Measurements from ENCODE around the gene AP1G1. TPM values are rescaled to one million over a fixed set of nuclear protein-coding genes. Genes with fewer than 3 reads are reported as not detected.

The AP1G1 gene
- total RNA-seq, 1 experiment from 2014 or later: 79.2 TPM

DNA sequence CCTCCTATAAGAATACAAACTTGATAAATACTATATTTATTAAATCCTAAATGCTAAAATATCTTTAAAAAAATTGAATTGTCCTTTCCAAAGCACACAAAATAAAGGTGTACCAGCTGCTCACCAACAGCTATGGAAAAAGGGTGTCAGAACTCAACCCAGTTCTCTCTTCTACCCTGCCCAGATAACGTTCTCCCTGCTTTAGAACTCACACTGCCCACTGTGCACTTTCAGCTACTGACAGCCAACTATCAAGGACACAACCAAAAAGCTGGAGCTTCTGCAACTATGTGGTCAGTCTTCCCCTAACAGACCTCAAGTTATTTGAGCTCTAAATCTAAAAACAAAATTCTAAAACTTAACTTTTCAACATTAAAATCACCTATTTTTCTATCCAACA lies 13.7 kb downstream of the AP1G1 start:
- no peak overlapping the region for H3T11ph ChIP-seq (ENCODE audit: low read length)

More for the DNA sequence above, 13.7 kb downstream of the AP1G1 start:
- Mint-ChIP-seq H3K27ac (0 out of 7 replicates have a peak overlapping the region, but pooled peaks of 1 of the 3 experiments have one; percentile 17), H3K4me3 (no peak overlapping the region), H3K9me3 (no peaks in the 10 kb centered on the region), H3K27me3 (ENCODE audit: low read depth) (no peaks in the 10 kb centered on the region), H3K36me3 (ENCODE audit: insufficient read depth in 1 of 3, low read depth in 3 of 3) (peaks cover 0 to 3% (median 2%) of the 10 kb centered on the region in 3 experiments; a peak in 3 of 7 replicates), H3K4me1 (no peaks in the 10 kb centered on the region)
- no peak overlapping the region for H2AK5ac ChIP-seq (ENCODE audit: insufficient read length, low read length)
- peaks cover 20% of the 10 kb centered on the region for H3K79me1 ChIP-seq (ENCODE audit: insufficient read depth, low read depth, low read length, poor library complexity, severe bottlenecking)
- no peak overlapping the region for H2BK120ac ChIP-seq (ENCODE audit: low read depth, low read length, poor library complexity, severe bottlenecking)
- no peak overlapping the region for H3K56ac ChIP-seq (ENCODE audit: insufficient read length, low read depth, low read length)
- H2BK20ac ChIP-seq (ENCODE audit: low read depth, low read length, poor library complexity, severe bottlenecking): no peak overlapping the region
- H4K20me1 ChIP-seq (ENCODE audit: control insufficient read depth, insufficient read depth, insufficient read length): no peaks in the 10 kb centered on the region
- H3K9me3 ChIP-seq (ENCODE audit: control insufficient read depth, low read depth, low read length): no peaks in the 10 kb centered on the region
- H4K91ac ChIP-seq (ENCODE audit: insufficient read length, low read depth, low read length): no peak overlapping the region
- H2AFZ ChIP-seq (ENCODE audit: low read length): no peak overlapping the region
- no peak overlapping the region for H3K18ac ChIP-seq (ENCODE audit: insufficient read length, low read depth, low read length)
- H3K27ac ChIP-seq (ENCODE audit: insufficient read length, low read depth, low read length): no peak overlapping the region
- H3K79me2 ChIP-seq (ENCODE audit: insufficient read depth, low read length): peaks cover 8% of the 10 kb centered on the region; the same call in 1 of the 2 replicates
- no peak overlapping the region for H3K14ac ChIP-seq (ENCODE audit: insufficient read depth, low read length)
- DNase-seq: no peak
- no CpG with 5 or more reads among the region's 1 CpG for WGBS (ENCODE audit: extremely low coverage, insufficient read length, low lambda C conversion rate)
- H4K8ac ChIP-seq (replicated peaks; ENCODE audit: insufficient read length, low read depth, low read length): no peak overlapping the region
- H2BK15ac ChIP-seq (ENCODE audit: low read depth, low read length): no peak overlapping the region
- H3K27me3 ChIP-seq (ENCODE audit: insufficient read depth, low read length): no peaks in the 10 kb centered on the region
- H3K4me1 ChIP-seq (ENCODE audit: insufficient read depth, low read length): no peaks in the 10 kb centered on the region
- TF ChIP-seq, protein P1, sequence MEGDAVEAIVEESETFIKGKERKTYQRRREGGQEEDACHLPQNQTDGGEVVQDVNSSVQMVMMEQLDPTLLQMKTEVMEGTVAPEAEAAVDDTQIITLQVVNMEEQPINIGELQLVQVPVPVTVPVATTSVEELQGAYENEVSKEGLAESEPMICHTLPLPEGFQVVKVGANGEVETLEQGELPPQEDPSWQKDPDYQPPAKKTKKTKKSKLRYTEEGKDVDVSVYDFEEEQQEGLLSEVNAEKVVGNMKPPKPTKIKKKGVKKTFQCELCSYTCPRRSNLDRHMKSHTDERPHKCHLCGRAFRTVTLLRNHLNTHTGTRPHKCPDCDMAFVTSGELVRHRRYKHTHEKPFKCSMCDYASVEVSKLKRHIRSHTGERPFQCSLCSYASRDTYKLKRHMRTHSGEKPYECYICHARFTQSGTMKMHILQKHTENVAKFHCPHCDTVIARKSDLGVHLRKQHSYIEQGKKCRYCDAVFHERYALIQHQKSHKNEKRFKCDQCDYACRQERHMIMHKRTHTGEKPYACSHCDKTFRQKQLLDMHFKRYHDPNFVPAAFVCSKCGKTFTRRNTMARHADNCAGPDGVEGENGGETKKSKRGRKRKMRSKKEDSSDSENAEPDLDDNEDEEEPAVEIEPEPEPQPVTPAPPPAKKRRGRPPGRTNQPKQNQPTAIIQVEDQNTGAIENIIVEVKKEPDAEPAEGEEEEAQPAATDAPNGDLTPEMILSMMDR (conservative IDR thresholded peaks at IDR 0.05): no peak
- H3K23ac ChIP-seq (ENCODE audit: insufficient read length, low read depth, low read length): no peak overlapping the region
- H2BK12ac ChIP-seq (ENCODE audit: insufficient read length, low read depth, low read length): no peak overlapping the region
- no peak overlapping the region for H3K9ac ChIP-seq (ENCODE audit: extremely low read depth, insufficient read length, low read length)
- H3K23me2 ChIP-seq (ENCODE audit: insufficient read length, low read depth, low read length, poor library complexity, severe bottlenecking): no peaks in the 10 kb centered on the region
- no peak overlapping the region for H3K4ac ChIP-seq (ENCODE audit: low read depth, low read length)
- H4K5ac ChIP-seq (ENCODE audit: insufficient read length, low read depth, low read length): no peak overlapping the region
- no peak overlapping the region for H3K4me2 ChIP-seq (ENCODE audit: insufficient read depth, insufficient read length, low read length)
- H2BK5ac ChIP-seq (ENCODE audit: insufficient read length, low read length): no peak overlapping the region

Measured in H9 (cell line).